Fibroblast of lung (primary cell): Measurements from ENCODE around the gene SLC6A7. TPM values are rescaled to one million over a fixed set of nuclear protein-coding genes. Genes with fewer than 3 reads are reported as not detected.

Experiments
- DNase-seq, 2 donors: peaks; one replicate each; pipeline versions ENCODE4 v3.0.0 to v3.0.0-alpha.2; 2010; ENCODE audit warnings: low read depth in 2 of 2
- H2AFZ ChIP-seq: 2 replicates; pipeline ENCODE4 v1.5.1; 2012; ENCODE audit warnings: low read length, control low read depth, inconsistent platforms
- H3K27ac ChIP-seq: 2 replicates; pipeline ENCODE4 v1.5.1; 2011; ENCODE audit warnings: low read length, control low read depth; ENCODE audit not compliant: insufficient read depth
- H3K27me3 ChIP-seq: 2 replicates; pipeline ENCODE4 v1.5.1; 2011; ENCODE audit warnings: mild to moderate bottlenecking, low read length; ENCODE audit not compliant: control insufficient read depth, insufficient read depth
- H3K36me3 ChIP-seq: 2 replicates; pipeline ENCODE4 v1.5.1; 2011; ENCODE audit warnings: low read length; ENCODE audit not compliant: control insufficient read depth, insufficient read depth
- H3K4me1 ChIP-seq: 2 replicates; pipeline ENCODE4 v1.5.1; 2011; ENCODE audit warnings: low read length; ENCODE audit not compliant: control insufficient read depth, insufficient read depth; ENCODE audit errors: extremely low read depth
- H3K4me2 ChIP-seq: 2 replicates; pipeline ENCODE4 v1.5.1; 2011; ENCODE audit warnings: low read length, control low read depth; ENCODE audit not compliant: insufficient read depth; ENCODE audit errors: extremely low read depth
- H3K4me3 ChIP-seq, 4 experiments: fragments of 200-600 bp in 1 of 4; sonication (generic) in 1 of 4; replicated peaks in 1 of 4; 2 replicates each; pipeline ENCODE4 v1.5.1; 2011 to 2016; ENCODE audit warnings: low read length in 4 of 4, low read depth in 3 of 4, mild to moderate bottlenecking in 3 of 4, control low read depth in 2 of 4, inconsistent platforms in 1 of 4, mixed read lengths in 1 of 4; ENCODE audit not compliant: insufficient read depth in 1 of 4; ENCODE audit errors: control extremely low read depth in 1 of 4
- H3K79me2 ChIP-seq: 2 replicates; pipeline ENCODE4 v1.5.1; 2012; ENCODE audit warnings: mild to moderate bottlenecking, low read length, inconsistent platforms; ENCODE audit not compliant: control insufficient read depth, insufficient read depth
- H3K9ac ChIP-seq: 2 replicates; pipeline ENCODE4 v1.5.1; 2011; ENCODE audit warnings: mild to moderate bottlenecking, low read length, control low read depth; ENCODE audit not compliant: insufficient read depth
- H3K9me3 ChIP-seq: 2 replicates; pipeline ENCODE4 v1.5.1; 2012; ENCODE audit warnings: low read depth, low read length; ENCODE audit not compliant: control insufficient read depth, insufficient read depth
- H4K20me1 ChIP-seq: 2 replicates; pipeline ENCODE4 v1.5.1; 2011; ENCODE audit warnings: low read length; ENCODE audit not compliant: control insufficient read depth, insufficient read depth; ENCODE audit errors: extremely low read depth
- EZH2 ChIP-seq: IDR thresholded peaks from 2 replicates; pipeline ENCODE4 v1.5.1; 2012; ENCODE audit warnings: low read length, control low read depth, mild to moderate bottlenecking; ENCODE audit errors: missing control alignments
- polyA plus RNA-seq, 2 donors: library from polyadenylated mRNA; depleted of rRNA in 1 of 2; stranded (reverse) in 1 of 2; unstranded in 1 of 2; fragments of >200 nt; gene quantifications; 2 replicates each; pipeline ENCODE4 v1.2.1, GENCODE V29; 2011 to 2012; ENCODE audit warnings: missing spikeins in 1 of 2
- total RNA-seq: library from RNA; depleted of rRNA; stranded (reverse); fragments of >200 nt; gene quantifications from 2 replicates; pipeline ENCODE4 v1.2.1, GENCODE V29; 2014
- TF ChIP-seq, protein P1 (sequence below), 2 donors: IDR thresholded peaks in 1 of 2; conservative IDR thresholded peaks in 1 of 2; 1 replicate in 1 of 2; 2 replicates in 1 of 2; pipeline ENCODE4 v1.5.1; 2011 to 2012; ENCODE audit warnings: low read length in 2 of 2, control low read depth in 1 of 2, inconsistent platforms in 1 of 2, low read depth in 1 of 2, mild to moderate bottlenecking in 1 of 2

The SLC6A7 gene
- total and polyA plus RNA-seq, 2 donors (not counting 1 experiment from before 2014, with no cell fraction given) = 0.02 TPM; not detected in 1

DNA sequence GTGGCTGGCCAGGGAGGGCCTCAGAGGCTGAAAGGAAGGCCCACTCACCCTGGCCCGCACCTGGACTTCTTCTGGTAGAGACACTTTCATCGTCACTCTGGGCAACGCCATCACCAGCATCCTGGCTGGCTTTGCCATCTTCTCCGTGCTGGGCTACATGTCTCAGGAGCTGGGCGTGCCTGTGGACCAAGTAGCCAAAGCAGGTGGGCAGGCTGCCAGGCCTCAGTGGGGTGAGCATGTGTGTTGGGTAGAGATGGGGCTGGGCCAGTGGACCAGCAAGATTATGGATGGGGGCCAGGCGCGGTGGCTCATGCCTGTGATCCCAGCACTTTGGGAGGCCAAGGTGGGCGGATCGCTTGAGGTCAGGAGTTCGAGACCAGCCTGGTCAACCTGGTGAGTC is 12.6 kb downstream of the SLC6A7 start:
- no peaks in the 10 kb centered on the region for H3K36me3 ChIP-seq
- DNase-seq = no peak
- no peak overlapping the region for H2AFZ ChIP-seq
- TF ChIP-seq EZH2 = no peak
- TF ChIP-seq, protein P1, sequence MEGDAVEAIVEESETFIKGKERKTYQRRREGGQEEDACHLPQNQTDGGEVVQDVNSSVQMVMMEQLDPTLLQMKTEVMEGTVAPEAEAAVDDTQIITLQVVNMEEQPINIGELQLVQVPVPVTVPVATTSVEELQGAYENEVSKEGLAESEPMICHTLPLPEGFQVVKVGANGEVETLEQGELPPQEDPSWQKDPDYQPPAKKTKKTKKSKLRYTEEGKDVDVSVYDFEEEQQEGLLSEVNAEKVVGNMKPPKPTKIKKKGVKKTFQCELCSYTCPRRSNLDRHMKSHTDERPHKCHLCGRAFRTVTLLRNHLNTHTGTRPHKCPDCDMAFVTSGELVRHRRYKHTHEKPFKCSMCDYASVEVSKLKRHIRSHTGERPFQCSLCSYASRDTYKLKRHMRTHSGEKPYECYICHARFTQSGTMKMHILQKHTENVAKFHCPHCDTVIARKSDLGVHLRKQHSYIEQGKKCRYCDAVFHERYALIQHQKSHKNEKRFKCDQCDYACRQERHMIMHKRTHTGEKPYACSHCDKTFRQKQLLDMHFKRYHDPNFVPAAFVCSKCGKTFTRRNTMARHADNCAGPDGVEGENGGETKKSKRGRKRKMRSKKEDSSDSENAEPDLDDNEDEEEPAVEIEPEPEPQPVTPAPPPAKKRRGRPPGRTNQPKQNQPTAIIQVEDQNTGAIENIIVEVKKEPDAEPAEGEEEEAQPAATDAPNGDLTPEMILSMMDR (conservative IDR thresholded peaks at IDR 0.05 in 1 of 2, IDR thresholded peaks at IDR 0.05 in 1 of 2; ENCODE audit: low read depth in 1 of 2, low read length in 2 of 2) = no peak
- no peak overlapping the region for H3K9ac ChIP-seq
- no peaks in the 10 kb centered on the region for H4K20me1 ChIP-seq
- H3K27me3 ChIP-seq = peaks cover 5% of the 10 kb centered on the region
- no peak overlapping the region for H3K27ac ChIP-seq
- H3K4me3 ChIP-seq = no peak overlapping the region
- H3K79me2 ChIP-seq = no peaks in the 10 kb centered on the region
- no peak overlapping the region for H3K4me2 ChIP-seq
- H3K9me3 ChIP-seq = no peaks in the 10 kb centered on the region
- H3K4me1 ChIP-seq = no peaks in the 10 kb centered on the region

DNA sequence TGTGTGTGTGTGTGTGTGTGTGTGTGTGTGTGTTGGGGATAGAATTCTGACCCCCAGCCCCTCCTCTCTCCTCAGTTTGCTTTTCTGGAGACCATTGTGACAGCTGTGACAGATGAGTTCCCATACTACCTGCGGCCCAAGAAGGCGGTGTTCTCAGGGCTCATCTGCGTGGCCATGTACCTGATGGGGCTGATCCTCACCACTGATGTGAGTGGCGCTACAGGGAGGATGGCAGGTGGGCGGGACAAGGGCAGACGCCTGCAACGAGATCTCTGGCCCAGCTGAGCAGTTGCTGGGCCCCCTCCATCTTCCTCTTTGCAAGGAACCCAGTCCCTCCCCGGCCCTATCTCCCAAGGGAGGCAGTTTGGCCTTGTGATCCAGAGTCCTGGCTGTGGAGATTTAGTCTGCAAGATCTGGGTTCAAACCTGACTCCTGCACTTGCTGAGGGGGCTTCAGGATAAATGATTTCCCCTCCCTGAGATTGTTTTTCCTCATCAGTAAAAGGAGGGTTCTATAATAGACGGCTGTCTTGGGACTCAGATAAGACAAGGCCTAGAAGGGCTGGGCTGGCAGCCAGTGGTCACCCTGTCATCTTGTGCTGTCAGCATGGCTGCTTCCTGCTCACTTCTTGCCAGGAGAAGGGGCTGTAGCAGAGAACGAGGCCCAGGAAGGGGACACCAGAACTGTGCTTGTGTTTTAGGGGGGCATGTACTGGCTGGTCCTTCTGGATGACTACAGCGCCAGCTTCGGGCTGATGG is 14.1 kb downstream of the SLC6A7 start:
- no peak overlapping the region for H3K4me3 ChIP-seq
- TF ChIP-seq EZH2 = no peak
- TF ChIP-seq, protein P1 (conservative IDR thresholded peaks at IDR 0.05 in 1 of 2, IDR thresholded peaks at IDR 0.05 in 1 of 2; ENCODE audit: low read depth in 1 of 2, low read length in 2 of 2) = no peak
- H3K9me3 ChIP-seq = no peaks in the 10 kb centered on the region
- no peak overlapping the region for H2AFZ ChIP-seq
- peaks cover 5% of the 10 kb centered on the region for H3K27me3 ChIP-seq
- no peaks in the 10 kb centered on the region for H3K79me2 ChIP-seq
- H4K20me1 ChIP-seq = no peaks in the 10 kb centered on the region
- peaks cover 6% of the 10 kb centered on the region for H3K4me1 ChIP-seq
- no peak for DNase-seq
- no peak overlapping the region for H3K4me2 ChIP-seq
- no peaks in the 10 kb centered on the region for H3K36me3 ChIP-seq
- no peak overlapping the region for H3K9ac ChIP-seq
- H3K27ac ChIP-seq = no peak overlapping the region

DNA sequence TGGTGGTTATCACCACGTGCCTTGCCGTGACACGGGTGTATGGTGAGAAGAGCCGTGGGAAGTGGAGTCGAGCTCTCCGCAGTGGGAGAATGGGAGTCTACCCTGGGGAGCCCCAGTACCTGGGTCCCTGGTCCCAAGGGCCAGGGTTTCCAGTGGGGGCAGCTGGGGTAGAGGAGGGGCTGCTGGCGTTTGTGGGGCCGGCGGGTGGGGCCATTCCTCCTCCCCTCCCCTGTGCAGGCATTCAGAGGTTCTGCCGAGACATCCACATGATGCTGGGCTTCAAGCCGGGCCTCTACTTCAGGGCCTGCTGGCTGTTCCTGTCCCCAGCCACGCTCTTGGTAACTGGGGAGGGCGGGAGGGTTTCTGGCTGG is 14.7 kb downstream of the SLC6A7 start:
- Histone ChIP-seq H3K36me3 (no peaks in the 10 kb centered on the region), H2AFZ (no peak overlapping the region), H3K9ac (no peak overlapping the region), H3K79me2 (no peaks in the 10 kb centered on the region), H3K4me3 (no peak overlapping the region), H3K27me3 (peaks cover 2% of the 10 kb centered on the region), H3K4me2 (no peak overlapping the region), H3K27ac (no peak overlapping the region), H3K4me1 (peaks cover 8% of the 10 kb centered on the region), H3K9me3 (no peaks in the 10 kb centered on the region), H4K20me1 (no peaks in the 10 kb centered on the region)
- TF ChIP-seq, protein P1 (conservative IDR thresholded peaks at IDR 0.05 in 1 of 2, IDR thresholded peaks at IDR 0.05 in 1 of 2; ENCODE audit: low read depth in 1 of 2, low read length in 2 of 2) = no peak
- TF ChIP-seq EZH2 = no peak
- no peak for DNase-seq
